Endothelial cell of umbilical vein (primary cell): ENCODE results near the gene IDH3A. TPM values are rescaled to one million over a fixed set of nuclear protein-coding genes. Genes with fewer than 3 reads are reported as not detected.

Source experiments
- BruUV-seq: library from RNA; stranded (reverse); fragments of 400-500 nt; replicated peaks from 2 replicates; lab custom pipeline; 2021; lab: Mats Ljungman, UMichigan
- CTCF ChIA-PET: fragments of 300-600, 350-600 bp; sonication (Branson Sonifier 250); formaldehyde crosslinking; loops from one replicate; lab custom pipeline; 2021; ENCODE audit warnings: antibody characterized with exemption, inconsistent platforms; lab: Charles Lee
- POLR2A ChIA-PET: fragments of 300-600, 350-600 bp; sonication (Branson Sonifier 250); formaldehyde crosslinking; loops from one replicate; lab custom pipeline; 2021; ENCODE audit warnings: antibody characterized with exemption, inconsistent platforms; lab: Charles Lee
- DNase-seq: peaks from one replicate; pipeline ENCODE4 v3.0.0-alpha.2; 2011; ENCODE audit warnings: low read depth, low spot score
- FAIRE-seq: peaks from 2 replicates; lab custom pipeline; 2011; peaks lifted over from hg19 to GRCh38; lab: Jason Lieb, UNC
- H2AFZ ChIP-seq: 2 replicates; pipeline ENCODE4 v1.6.0; 2012; ENCODE audit warnings: low read depth, low read length, control low read depth, inconsistent platforms
- H3K27ac ChIP-seq: 2 replicates; pipeline ENCODE4 v1.5.1; 2011; ENCODE audit warnings: low read depth, mild to moderate bottlenecking, control low read depth, low read length, moderate library complexity; ENCODE audit not compliant: insufficient read depth
- H3K27me3 ChIP-seq, 2 experiments: 2 replicates each; pipeline versions ENCODE4 v1.6.0 to v1.6.1; 2011; ENCODE audit warnings: low read length in 2 of 2, mixed read lengths in 1 of 2; ENCODE audit not compliant: control insufficient read depth in 2 of 2, insufficient read depth in 2 of 2
- H3K36me3 ChIP-seq, 2 experiments: 2 replicates in 1 of 2; 3 replicates in 1 of 2; pipeline ENCODE4 v1.5.1; 2011; ENCODE audit warnings: low read length in 2 of 2, mild to moderate bottlenecking in 1 of 2, moderate library complexity in 1 of 2; ENCODE audit not compliant: control insufficient read depth in 2 of 2, insufficient read depth in 2 of 2; ENCODE audit errors: extremely low read depth in 1 of 2
- H3K4me1 ChIP-seq: 3 replicates; pipeline ENCODE4 v1.5.1; 2011; ENCODE audit warnings: mild to moderate bottlenecking, low read length; ENCODE audit not compliant: control insufficient read depth, insufficient read depth; ENCODE audit errors: extremely low read depth
- H3K4me2 ChIP-seq: 2 replicates; pipeline ENCODE4 v1.6.1; 2011; ENCODE audit warnings: low read length, control low read depth, mixed read lengths; ENCODE audit not compliant: insufficient read depth
- H3K4me3 ChIP-seq, 3 experiments: fragments of 200-600 bp in 1 of 3; sonication (generic), shearing (Covaris generic) in 1 of 3; replicated peaks in 1 of 3; 2 replicates each; pipeline ENCODE4 v1.5.1; 2011 to 2016; ENCODE audit warnings: control low read depth in 3 of 3, low read length in 3 of 3, mild to moderate bottlenecking in 2 of 3, inconsistent platforms in 1 of 3, low read depth in 1 of 3, moderate library complexity in 1 of 3; ENCODE audit not compliant: insufficient read depth in 1 of 3
- H3K79me2 ChIP-seq: 2 replicates; pipeline ENCODE4 v1.6.0; 2012; ENCODE audit warnings: low read length, inconsistent platforms; ENCODE audit not compliant: control insufficient read depth, insufficient read depth
- H3K9ac ChIP-seq: replicated peaks from 2 replicates; pipeline ENCODE3; 2011; ENCODE audit warnings: low read length, control low read depth; ENCODE audit not compliant: insufficient read depth; ENCODE audit errors: extremely low read depth
- H3K9me1 ChIP-seq: replicated peaks from 3 replicates; pipeline ENCODE4 v1.6.0; 2011; ENCODE audit warnings: mild to moderate bottlenecking, low read length; ENCODE audit not compliant: control insufficient read depth, insufficient read depth; ENCODE audit errors: extremely low read depth
- H3K9me3 ChIP-seq: replicated peaks from 2 replicates; pipeline ENCODE4 v1.5.1; 2012; ENCODE audit warnings: low read length, inconsistent platforms; ENCODE audit not compliant: control insufficient read depth, insufficient read depth
- H4K20me1 ChIP-seq: replicated peaks from 2 replicates; pipeline ENCODE3; 2011; ENCODE audit warnings: mild to moderate bottlenecking, low read length; ENCODE audit not compliant: control insufficient read depth, insufficient read depth; ENCODE audit errors: extremely low read depth
- CTCF ChIP-seq, 2 donors: IDR thresholded peaks; 1 replicate in 1 of 2; 2 replicates in 1 of 2; pipeline ENCODE4 v1.5.1; 2011; ENCODE audit warnings: low read length in 2 of 2, mild to moderate bottlenecking in 2 of 2, moderate library complexity in 2 of 2, control low read depth in 1 of 2, inconsistent platforms in 1 of 2, low read depth in 1 of 2; ENCODE audit not compliant: insufficient read depth in 1 of 2; ENCODE audit errors: extremely low read depth in 1 of 2
- EZH2 ChIP-seq: IDR thresholded peaks from 2 replicates; pipeline ENCODE4 v1.6.1; 2012; ENCODE audit warnings: borderline replicate concordance, low read depth, mild to moderate bottlenecking, moderate library complexity, low read length, inconsistent platforms; ENCODE audit not compliant: severe bottlenecking
- FOS ChIP-seq: IDR thresholded peaks from 2 replicates; pipeline ENCODE4 v1.6.1; 2011; ENCODE audit warnings: mild to moderate bottlenecking, low read length, moderate library complexity, borderline replicate concordance; ENCODE audit not compliant: insufficient read depth
- GATA2 ChIP-seq: IDR thresholded peaks from 2 replicates; pipeline ENCODE4 v1.7.0; 2011; ENCODE audit warnings: low read depth, mild to moderate bottlenecking, moderate library complexity, mixed read lengths, low read length; ENCODE audit not compliant: insufficient read length, insufficient read depth
- JUN ChIP-seq: IDR thresholded peaks from 2 replicates; pipeline ENCODE4 v1.6.1; 2011; ENCODE audit warnings: borderline replicate concordance, low read depth; ENCODE audit not compliant: insufficient read length, insufficient read depth
- MYC ChIP-seq: IDR thresholded peaks from one replicate; pipeline ENCODE4 v1.6.1; 2011; ENCODE audit warnings: mild to moderate bottlenecking, low read depth, low read length
- POLR2A ChIP-seq: IDR thresholded peaks from 2 replicates; pipeline ENCODE4 v1.6.1; 2012; ENCODE audit warnings: low read depth, mild to moderate bottlenecking, control low read depth, low read length
- POLR2AphosphoS5 ChIP-seq: IDR thresholded peaks from 2 replicates; pipeline ENCODE4 v1.6.1; 2012; ENCODE audit warnings: low read depth, mild to moderate bottlenecking, control low read depth, low read length, moderate library complexity; ENCODE audit not compliant: insufficient read depth
- dilution Hi-C: fragments of 300-500 bp; cut with MboI; formaldehyde crosslinking; loops from one replicate; pipeline ENCODE4 v1.15.0; 2019; ENCODE audit warnings: low sequenced_read_pairs; ENCODE audit not compliant: extremely low pct_ligation_motif_present
- intact Hi-C: fragments of 100-400 bp; cut with micrococcal nuclease; formaldehyde crosslinking; loops from one replicate; pipeline ENCODE4 v1.10.0; 2022
- polyA plus RNA-seq, 4 experiments: library from polyadenylated mRNA; depleted of rRNA in 3 of 4; stranded (reverse) in 3 of 4; unstranded in 1 of 4; fragments of >200 nt; gene quantifications; 2 replicates each; pipeline versions ENCODE4 v1.2.1 to v1.2.3, GENCODE V29; 2011 to 2012; ENCODE audit warnings: missing spikeins in 1 of 4
- total RNA-seq: library from RNA; stranded (reverse); gene quantifications from 2 replicates; pipeline ENCODE4 v1.2.3, GENCODE V29; 2021
- TF ChIP-seq, protein P1 (sequence below): IDR thresholded peaks from 2 replicates; pipeline ENCODE4 v1.6.1; 2011; ENCODE audit not compliant: insufficient read depth, insufficient read length

The IDH3A gene
- total and polyA plus RNA-seq, 2 donors (not counting 3 experiments of a cell fraction or from before 2014, with no cell fraction given) = 35.5 to 63.9 TPM

DNA sequence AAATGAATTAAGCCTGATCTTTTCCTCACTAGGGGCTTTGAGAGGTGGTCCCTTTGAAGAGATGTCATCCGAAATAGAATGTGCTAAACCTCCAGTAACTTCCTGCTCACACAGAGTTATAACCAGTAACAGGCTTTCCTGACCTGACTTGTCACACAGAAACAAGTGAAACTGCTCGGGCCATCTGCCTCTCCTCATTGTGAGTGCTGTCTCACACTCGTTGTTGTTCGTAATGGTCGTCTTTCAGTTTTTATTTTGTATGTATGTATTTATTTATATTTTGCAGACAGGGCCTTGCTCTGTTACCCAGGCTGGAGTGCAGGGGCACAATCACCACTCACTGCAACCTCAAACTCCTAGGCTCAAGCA is 61.2 kb downstream of the IDH3A start:
- no peak overlapping the region for H3K4me2 ChIP-seq
- FAIRE-seq = no peak
- H3K27me3 ChIP-seq = no peaks in the 10 kb centered on the region
- H4K20me1 ChIP-seq = no peaks in the 10 kb centered on the region
- dilution Hi-C loops (no loop called here), intact Hi-C loops (no loop called here)
- H3K9ac ChIP-seq = no peak overlapping the region
- ChIA-PET POLR2A (no interaction called here), CTCF (interaction anchor here (1.0 to 1.9 kb wide), 3 partner anchors 14 to 17 kb away, joined by 3 to 4 read pairs (median 3); no protein-coding TSS in a partner anchor)
- H3K9me1 ChIP-seq = no peaks in the 10 kb centered on the region
- BruUV-seq = no TSS peak
- no peak for DNase-seq
- no peaks in the 10 kb centered on the region for H3K79me2 ChIP-seq
- TF ChIP-seq MYC (no peak), GATA2 (no peak), EZH2 (no peak), JUN (no peak), POLR2AphosphoS5 (no peak), CTCF (IDR thresholded peaks at IDR 0.05; ENCODE audit: extremely low read depth in 1 of 2, insufficient read depth in 1 of 2, low read depth in 1 of 2, low read length in 2 of 2) (no peak), FOS (no peak), POLR2A (no peak)
- TF ChIP-seq, protein P1, sequence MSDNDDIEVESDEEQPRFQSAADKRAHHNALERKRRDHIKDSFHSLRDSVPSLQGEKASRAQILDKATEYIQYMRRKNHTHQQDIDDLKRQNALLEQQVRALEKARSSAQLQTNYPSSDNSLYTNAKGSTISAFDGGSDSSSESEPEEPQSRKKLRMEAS = no peak
- H3K36me3 ChIP-seq = no peaks in the 10 kb centered on the region
- H3K4me3 ChIP-seq = no peak overlapping the region
- no peaks in the 10 kb centered on the region for H3K9me3 ChIP-seq
- H3K4me1 ChIP-seq = peaks cover 5% of the 10 kb centered on the region
- H3K27ac ChIP-seq = no peak overlapping the region
- H2AFZ ChIP-seq = no peak overlapping the region
